ENCODE data around the gene SUN5. TPM values are rescaled to one million over a fixed set of nuclear protein-coding genes. Genes with fewer than 3 reads are reported as not detected.

The SUN5 gene
- total RNA-seq, 1 donor from 2014 or later = not detected

DNA sequence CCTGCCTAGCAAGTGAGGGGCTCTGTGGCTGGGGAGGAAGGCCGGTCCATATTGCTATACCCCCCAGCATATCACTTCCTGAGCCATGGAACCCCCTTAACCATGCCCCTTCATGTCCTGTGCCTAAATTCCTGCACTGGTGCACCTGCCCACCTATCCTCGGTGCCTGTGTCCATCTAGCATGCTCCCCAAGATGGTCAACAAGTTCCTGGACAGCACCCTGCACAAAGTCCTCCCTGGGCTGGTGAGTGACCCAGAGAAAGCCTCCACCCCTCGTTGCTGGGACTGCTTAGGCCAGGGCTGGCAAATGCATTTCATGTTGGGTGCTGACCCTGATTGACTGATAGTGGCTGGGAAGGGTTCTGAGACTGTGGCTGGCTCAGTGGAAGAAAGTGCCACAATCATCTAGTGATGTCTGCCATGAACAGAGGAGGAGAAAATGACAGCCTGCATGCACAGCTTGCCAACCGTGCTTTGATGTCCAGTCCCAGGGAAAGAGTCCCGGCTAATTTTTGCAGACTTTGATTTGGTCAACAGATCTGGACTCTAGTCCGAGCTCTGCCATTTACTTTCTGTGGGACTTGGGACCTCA lies 30.8 kb upstream of the SUN5 start:
- no peaks in the 10 kb centered on the region for H3K4me1 Mint-ChIP-seq
- no peaks in the 10 kb centered on the region for H3K27me3 Mint-ChIP-seq
- H3K36me3 Mint-ChIP-seq (ENCODE audit: low read depth) = no peaks in the 10 kb centered on the region
- intact Hi-C loops (cut with micrococcal nuclease) = no loop called here
- no peak for DNase-seq
- ChIA-PET POLR2A (no interaction called here), CTCF (no interaction called here)
- no peak for ATAC-seq (ENCODE audit: low read depth)
- TF ChIP-seq, protein P1, sequence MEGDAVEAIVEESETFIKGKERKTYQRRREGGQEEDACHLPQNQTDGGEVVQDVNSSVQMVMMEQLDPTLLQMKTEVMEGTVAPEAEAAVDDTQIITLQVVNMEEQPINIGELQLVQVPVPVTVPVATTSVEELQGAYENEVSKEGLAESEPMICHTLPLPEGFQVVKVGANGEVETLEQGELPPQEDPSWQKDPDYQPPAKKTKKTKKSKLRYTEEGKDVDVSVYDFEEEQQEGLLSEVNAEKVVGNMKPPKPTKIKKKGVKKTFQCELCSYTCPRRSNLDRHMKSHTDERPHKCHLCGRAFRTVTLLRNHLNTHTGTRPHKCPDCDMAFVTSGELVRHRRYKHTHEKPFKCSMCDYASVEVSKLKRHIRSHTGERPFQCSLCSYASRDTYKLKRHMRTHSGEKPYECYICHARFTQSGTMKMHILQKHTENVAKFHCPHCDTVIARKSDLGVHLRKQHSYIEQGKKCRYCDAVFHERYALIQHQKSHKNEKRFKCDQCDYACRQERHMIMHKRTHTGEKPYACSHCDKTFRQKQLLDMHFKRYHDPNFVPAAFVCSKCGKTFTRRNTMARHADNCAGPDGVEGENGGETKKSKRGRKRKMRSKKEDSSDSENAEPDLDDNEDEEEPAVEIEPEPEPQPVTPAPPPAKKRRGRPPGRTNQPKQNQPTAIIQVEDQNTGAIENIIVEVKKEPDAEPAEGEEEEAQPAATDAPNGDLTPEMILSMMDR (IDR thresholded peaks at IDR 0.05) = no peak
- H3K27ac Mint-ChIP-seq = no peak overlapping the region
- H3K4me3 Mint-ChIP-seq = no peak overlapping the region
- H3K9me3 Mint-ChIP-seq = peaks cover 4% of the 10 kb centered on the region

DNA sequence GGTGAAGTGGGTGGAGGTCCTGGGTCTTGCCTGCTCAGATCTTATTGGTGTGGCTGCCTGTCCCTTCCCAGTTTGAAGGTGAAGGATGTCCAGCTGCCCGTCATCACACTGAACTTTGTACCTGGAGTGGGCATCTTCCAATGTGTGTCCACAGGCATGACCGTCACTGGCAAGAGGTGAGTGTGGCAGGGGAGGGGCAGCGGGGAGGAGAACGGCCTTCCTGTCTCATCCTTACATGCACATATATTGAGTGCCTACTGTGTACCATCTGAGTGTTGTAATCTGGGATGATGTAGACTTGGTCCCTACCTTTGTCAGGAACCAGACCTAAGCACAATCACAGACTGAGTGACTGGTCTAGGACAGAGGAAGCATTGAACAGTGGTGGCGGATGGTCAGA lies 29.9 kb upstream of the SUN5 start:
- no peaks in the 10 kb centered on the region for H3K36me3 Mint-ChIP-seq (ENCODE audit: low read depth)
- TF ChIP-seq, protein P1 (IDR thresholded peaks at IDR 0.05) = no peak
- ChIA-PET CTCF (no interaction called here), POLR2A (no interaction called here)
- DNase-seq (no peak), ATAC-seq (ENCODE audit: low read depth) (no peak)
- no peaks in the 10 kb centered on the region for H3K4me1 Mint-ChIP-seq
- no peak overlapping the region for H3K27ac Mint-ChIP-seq
- intact Hi-C loops (cut with micrococcal nuclease) = no loop called here
- no peaks in the 10 kb centered on the region for H3K27me3 Mint-ChIP-seq
- H3K9me3 Mint-ChIP-seq = peaks cover 4% of the 10 kb centered on the region
- H3K4me3 Mint-ChIP-seq = no peak overlapping the region

DNA sequence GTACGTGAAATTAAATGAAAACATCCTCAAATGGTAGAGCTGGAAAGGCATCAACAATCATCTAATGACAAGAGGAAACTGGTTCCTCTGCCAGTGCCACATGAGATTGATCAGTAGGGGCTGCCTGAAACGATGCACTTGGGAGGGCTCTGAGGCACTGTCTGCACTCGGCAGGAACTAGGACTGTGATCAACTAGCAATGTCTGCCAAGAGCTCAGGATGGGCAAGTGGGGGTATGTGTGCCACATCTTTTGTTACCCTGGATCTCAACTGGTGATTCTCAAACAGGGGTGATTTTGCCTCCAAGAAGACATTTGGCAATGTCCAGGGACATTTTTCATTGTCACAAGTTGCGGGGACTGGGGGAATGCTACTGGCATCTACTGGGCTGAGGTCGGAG lies 29.1 kb upstream of the SUN5 start:
- POLR2A ChIA-PET = no interaction called here

GRCh38 chr20:33032555-33032954 lies 28.3 kb upstream of the SUN5 start:
- Mint-ChIP-seq H3K9me3 (peaks cover 4% of the 10 kb centered on the region), H3K27ac (no peak overlapping the region), H3K4me1 (no peaks in the 10 kb centered on the region), H3K27me3 (no peaks in the 10 kb centered on the region), H3K36me3 (ENCODE audit: low read depth) (no peaks in the 10 kb centered on the region), H3K4me3 (no peak overlapping the region)
- POLR2A ChIA-PET = no interaction called here
- DNase-seq = no peak
- TF ChIP-seq, protein P1 (IDR thresholded peaks at IDR 0.05) = no peak
- no peak for ATAC-seq (ENCODE audit: low read depth)
- CTCF ChIA-PET = no interaction called here
- intact Hi-C loops (cut with micrococcal nuclease) = no loop called here

More for the DNA sequence above, 29.1 kb upstream of the SUN5 start:
- Mint-ChIP-seq H3K36me3 (ENCODE audit: low read depth) (no peaks in the 10 kb centered on the region), H3K4me1 (no peaks in the 10 kb centered on the region), H3K4me3 (no peak overlapping the region), H3K9me3 (peaks cover 4% of the 10 kb centered on the region), H3K27ac (no peak overlapping the region), H3K27me3 (no peaks in the 10 kb centered on the region)
- CTCF ChIA-PET = no interaction called here
- intact Hi-C loops (cut with micrococcal nuclease) = no loop called here
- no peak for ATAC-seq (ENCODE audit: low read depth)
- DNase-seq = no peak
- TF ChIP-seq, protein P1 (IDR thresholded peaks at IDR 0.05) = no peak

DNA sequence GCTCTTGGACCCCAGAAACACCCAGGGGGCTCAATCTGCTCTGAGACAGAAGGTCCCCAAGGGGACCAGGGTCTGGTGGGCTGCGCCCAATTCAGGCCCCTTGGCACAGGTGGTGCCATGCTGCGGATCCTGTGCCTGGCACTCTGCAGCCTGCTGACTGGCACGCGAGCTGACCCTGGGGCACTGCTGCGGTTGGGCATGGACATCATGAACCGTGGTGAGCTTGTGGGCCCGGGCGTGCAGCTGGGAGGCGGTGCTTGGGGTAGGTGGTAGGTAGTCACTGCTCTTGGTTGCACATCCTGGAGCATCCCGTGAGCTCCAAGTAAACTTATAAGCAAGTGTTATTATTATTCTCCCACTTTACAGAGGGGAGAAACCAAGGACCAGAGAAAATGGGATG lies 27.3 kb upstream of the SUN5 start, which contains the start of gene BPIFB6:
TSS of gene BPIFB6 (plus strand) at position 118 of the 400 bp plus-strand sequence. CDS start at position 118, 0 bp downstream.
- POLR2A ChIA-PET = no interaction called here
- Mint-ChIP-seq H3K4me3 (no peak within 1 kb of the TSS), H3K4me1 (no peaks in the 10 kb centered on the region), H3K36me3 (ENCODE audit: low read depth) (no peaks in the 10 kb centered on the region), H3K9me3 (peaks cover 4% of the 10 kb centered on the region), H3K27ac (no peak within 1 kb of the TSS), H3K27me3 (no peaks in the 10 kb centered on the region)
- CTCF ChIA-PET = no interaction called here
- intact Hi-C loops (cut with micrococcal nuclease) = no loop called here
- TF ChIP-seq, protein P1 (IDR thresholded peaks at IDR 0.05) = no peak
- ATAC-seq (ENCODE audit: low read depth) = no peak
- DNase-seq = no peak
